GM18511 (cell line): ENCODE data around the gene ENTHD1.

Experiments used
- ATAC-seq: cut with Tn5 transposase; IDR thresholded peaks from one replicate; pipeline ENCODE4 v1.9.1; 2021; ENCODE audit warnings: mild to moderate bottlenecking, moderate library complexity; ENCODE audit not compliant: unreplicated experiment

Gene ENTHD1

DNA sequence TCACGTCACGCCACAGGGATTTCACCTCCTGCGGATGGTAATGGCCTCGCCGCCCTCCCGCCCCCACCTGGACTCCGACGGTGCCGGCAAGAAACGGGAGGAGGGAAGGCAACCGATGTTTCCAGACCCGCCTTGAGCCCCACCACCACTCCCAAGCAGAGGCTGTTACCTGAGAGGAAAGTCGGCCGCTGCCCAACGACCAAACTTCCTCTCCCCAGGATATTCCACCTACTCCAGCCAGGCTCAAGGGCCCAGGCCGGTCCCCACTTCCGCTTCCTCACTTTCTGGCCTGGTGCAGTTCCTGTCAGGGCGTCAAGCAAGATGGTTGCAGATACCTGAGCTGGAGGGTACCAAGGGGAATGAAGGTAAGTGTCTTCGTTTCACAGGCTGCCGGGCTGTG, at the start of gene ENTHD1:
ENTHD1 (minus strand) TSS at position 235 of the 400 bp plus-strand sequence. CDS start 6,012 bp downstream, outside the sequence.
- no peak for ATAC-seq

- no peak for ATAC-seq
Observed at GRCh38 chr22:39943337-39943736, 49.8 kb upstream of the ENTHD1 start.

DNA sequence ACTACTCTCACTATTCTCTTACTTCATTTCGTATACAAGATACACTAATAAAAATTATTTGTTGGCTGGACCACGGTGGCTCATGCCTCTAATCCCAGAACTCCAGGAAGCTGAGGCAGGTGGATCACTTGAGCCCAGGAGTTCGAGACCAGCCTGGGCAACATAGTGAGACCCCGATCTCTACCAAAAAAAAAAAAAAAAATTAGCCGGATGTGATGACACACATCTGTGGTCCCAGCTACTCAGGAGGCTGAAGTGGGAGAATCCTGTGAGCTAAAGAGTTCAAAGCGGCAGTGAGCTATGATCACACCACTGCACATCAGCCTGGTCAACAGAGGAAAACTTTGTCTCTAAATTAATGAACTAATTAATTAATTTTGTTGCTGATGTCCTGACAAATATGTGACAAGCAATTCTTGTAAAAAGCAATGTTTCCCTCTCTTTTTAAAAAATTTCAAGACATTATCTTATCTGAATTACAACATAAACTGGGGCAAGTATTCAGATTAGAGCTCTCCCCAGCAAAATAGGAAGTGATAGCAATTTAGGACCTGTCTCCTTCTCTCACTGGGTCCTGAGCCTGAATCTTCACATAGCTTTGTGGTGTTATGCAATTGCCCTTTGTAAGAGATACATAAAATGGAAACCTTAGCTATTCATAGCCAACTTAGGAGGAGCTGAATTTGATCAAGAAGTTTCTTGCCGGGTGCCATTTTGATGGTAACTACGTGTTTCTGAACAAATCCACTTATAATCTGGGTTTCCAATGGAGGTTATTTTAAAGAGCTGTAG, 49.1 kb upstream of the ENTHD1 start:
- ATAC-seq = no peak

DNA sequence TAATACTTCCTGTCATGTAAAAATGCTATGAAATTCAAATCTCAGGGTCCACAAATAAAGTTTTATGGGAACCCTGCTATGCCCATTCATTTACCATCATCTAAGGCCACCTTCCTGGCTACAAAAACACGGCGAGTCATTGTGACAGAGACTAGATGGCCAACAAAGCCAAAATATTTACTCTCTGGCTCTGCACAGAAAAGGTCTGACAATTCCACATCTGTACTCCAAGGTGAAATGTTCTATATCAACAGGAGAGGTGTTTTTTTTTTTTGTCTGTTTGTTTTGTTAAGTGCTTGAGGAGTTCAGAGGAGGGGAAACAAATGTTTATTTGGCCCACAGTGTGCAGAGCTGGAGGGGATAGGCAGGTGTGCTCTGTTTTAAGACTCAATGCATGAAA, 48.0 kb upstream of the ENTHD1 start:
- no peak for ATAC-seq

DNA sequence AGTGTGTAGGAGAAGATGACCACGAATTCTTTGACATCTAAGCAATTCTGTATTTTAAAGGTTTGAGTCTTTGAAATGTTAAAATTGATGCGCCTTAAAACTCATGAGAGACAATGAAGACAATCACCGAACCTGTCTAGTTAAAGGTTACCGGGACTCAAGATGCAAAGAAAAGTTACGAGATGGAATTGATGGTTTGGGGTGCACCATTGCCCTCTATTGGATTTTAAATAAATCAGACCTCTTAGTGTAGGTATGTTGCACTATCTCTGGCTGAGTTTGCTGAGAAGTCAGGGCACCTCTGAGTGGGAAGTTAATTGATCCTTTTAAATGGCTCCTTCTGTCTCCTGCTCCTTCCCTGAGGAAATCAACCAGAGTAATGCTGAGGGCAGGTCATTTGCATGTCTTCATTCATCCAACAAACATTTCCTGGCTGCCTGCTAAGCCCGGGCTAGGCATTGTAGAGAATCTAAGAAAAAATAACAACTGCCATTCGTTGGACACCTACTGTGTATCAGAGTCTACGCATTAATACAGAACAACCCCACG, 47.3 kb upstream of the ENTHD1 start:
- ATAC-seq = no peak

DNA sequence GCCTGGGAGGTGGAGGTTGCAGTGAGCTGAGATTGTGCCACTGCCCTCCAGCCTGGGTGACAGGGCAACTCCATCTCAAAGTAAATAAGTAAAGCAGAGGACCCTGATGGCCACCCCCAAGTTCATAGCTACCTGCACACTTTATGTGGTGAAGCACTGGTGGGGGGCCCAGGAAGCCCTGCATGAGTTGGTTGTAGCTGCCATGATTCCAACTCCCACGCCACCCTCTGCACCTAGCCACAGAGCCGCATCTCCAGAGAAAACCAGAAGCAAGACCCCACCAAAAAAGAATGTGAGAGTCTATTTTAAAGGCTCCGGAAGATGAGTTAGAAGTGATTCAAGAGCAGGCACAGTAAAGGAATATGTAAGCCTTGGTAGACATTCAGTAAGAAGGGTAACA, 46.3 kb upstream of the ENTHD1 start:
- ATAC-seq = no peak

- ATAC-seq = no peak
Observed at GRCh38 chr22:39938509-39939111, 45.0 kb upstream of the ENTHD1 start.

- no peak for ATAC-seq
Observed at GRCh38 chr22:39937906-39938305, 44.3 kb upstream of the ENTHD1 start.

- ATAC-seq = no peak
Observed at GRCh38 chr22:39936523-39937145, 43.1 kb upstream of the ENTHD1 start.

- no peak for ATAC-seq
Observed at GRCh38 chr22:39935612-39936011, 42.1 kb upstream of the ENTHD1 start.

DNA sequence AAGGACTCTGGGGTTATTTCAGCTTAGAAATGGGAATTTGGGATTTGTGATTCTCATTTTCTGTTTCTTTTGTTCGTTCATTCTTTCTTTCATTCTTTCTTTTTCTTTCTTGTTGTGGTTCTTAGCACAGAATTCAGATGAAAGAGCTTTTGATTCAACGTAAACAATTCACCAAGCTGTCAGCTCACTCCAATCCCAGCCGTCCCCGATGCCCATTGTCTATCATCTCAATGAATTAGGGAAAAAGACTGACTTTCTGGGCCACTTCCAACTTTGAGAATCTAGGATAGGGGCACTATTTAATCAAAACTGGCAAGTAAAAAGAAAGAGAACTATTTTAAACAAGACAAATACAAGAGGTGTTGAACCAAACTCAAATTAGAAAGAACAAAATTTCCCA, 41.6 kb upstream of the ENTHD1 start:
- no peak for ATAC-seq

DNA sequence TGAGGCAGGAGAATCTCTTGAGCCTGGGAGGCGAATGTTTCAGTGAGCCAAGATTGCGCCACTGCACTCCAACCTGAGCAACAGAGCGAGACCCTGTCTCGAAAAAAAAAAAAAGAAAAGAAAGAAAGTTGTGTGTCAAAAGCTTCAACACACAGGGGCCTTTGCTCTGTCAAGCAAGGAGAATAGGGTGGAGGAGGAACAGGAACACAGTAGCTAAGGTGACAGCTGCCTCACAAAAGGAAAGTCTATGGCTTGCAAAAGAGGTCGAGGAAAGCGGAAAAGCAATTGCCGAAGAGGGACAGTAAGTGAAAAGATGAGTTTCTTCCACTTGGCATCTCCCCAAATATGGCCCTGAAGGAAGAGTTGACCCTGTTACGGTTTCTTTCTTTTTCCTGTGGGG, 40.2 kb upstream of the ENTHD1 start:
- no peak for ATAC-seq

DNA sequence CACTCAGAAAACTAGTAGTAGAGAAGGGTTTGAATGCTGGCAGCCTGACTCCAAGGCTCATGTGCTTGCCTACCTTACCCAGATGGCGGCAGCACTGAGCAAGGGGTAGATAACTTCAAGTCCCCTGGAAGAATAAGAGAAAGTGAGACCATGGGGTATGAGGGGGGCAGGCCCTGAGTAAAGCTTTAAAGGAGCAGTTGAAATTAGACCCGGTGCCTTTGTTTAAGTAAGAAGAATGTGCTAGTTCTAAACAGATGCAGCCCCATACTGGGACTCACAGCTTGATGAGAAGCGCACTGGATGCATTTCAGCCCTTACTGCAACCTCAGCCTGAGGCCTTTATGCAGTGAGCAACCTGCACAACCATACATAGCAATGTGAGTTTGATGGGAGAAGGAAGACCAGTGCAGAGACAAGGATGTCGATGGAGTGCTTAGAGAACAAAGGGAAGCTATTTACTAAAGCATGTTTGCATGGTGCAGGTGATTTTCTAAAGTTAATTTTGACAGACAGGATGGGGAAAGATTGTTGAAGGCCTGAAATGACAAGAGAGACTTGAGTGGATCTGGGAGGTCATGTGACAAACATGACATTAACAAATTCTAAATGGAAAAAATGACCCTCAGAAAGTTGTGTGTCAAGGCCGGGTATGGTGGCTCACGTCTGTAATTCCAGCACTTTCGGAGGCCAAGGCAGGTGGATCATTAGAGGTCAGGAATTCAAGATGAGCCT, 39.5 kb upstream of the ENTHD1 start:
- no peak for ATAC-seq

- no peak for ATAC-seq
Observed at GRCh38 chr22:39932166-39932565, 38.6 kb upstream of the ENTHD1 start.

DNA sequence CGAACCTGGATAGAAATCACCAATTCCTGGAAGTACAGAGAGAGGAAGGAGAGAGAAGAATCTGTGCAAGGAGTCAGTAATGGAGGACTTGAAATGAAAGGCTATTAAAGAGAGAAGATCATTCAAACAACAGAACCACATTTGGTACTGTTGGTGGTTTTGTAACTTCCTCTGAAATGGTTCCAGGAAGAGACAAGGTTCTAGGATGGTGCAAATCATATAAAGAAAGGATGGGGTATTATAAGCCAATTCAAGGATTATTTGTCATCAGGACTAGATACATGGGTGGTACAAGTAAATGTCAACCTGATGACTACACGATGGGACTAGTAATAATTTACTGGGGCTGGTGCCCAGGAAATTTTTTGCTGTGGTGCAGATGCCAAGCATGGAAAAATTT, 37.7 kb upstream of the ENTHD1 start:
- no peak for ATAC-seq

DNA sequence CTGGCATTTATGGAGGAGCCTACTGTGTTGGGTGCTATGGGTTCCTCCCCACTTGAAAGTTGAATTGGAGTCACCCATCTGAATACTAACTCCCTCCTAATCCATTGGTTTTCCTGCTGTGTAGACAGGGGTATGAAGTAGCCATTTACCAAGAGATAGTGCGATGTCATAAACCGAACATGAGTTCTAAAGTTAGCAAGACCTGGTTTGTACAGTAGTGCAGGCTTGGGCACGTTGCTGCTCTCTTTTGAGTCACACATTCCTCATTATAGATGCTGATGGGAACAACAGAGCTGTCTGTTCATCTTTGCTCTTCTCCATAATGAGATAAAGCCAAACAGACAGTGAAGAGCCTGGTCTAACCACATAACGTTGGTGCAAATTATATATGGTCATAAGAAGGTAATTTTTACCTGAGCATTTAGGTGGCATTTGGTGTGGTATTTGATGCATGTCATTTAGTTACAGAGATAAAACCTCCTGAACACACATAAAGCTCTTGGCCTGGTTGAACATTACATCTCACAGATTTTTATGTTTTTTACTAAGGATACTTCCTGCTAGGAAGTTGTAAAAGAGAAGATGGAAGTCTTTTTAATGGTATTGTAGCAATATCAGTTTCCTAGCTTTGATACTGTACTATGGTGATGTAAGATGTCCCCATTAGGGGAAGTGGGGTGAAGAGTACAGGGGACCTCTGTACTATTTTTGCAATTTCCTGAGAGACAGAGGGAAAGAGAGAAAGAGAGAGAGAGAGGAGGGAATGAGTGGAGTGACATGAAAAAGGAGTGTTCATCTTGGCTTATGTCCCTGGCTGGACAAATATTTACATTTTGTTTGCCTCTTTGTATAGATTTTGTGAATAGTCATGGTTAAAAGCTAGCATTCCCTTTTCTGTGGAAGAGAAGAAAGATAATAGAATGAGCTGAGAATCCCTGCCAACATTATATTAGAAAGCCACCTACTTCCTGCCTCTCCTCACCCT, 35.3 kb upstream of the ENTHD1 start:
- no peak for ATAC-seq

GRCh38 chr22:39927544-39927943, 34.0 kb upstream of the ENTHD1 start:
- no peak for ATAC-seq

- no peak for ATAC-seq
Observed at GRCh38 chr22:39926753-39927152, 33.2 kb upstream of the ENTHD1 start.

- ATAC-seq = no peak
Observed at GRCh38 chr22:39925909-39926679, 32.5 kb upstream of the ENTHD1 start.
